Measurements from ENCODE around the gene AOAH. TPM values are rescaled to one million over a fixed set of nuclear protein-coding genes. Genes with fewer than 3 reads are reported as not detected.

Gene AOAH, protein sequence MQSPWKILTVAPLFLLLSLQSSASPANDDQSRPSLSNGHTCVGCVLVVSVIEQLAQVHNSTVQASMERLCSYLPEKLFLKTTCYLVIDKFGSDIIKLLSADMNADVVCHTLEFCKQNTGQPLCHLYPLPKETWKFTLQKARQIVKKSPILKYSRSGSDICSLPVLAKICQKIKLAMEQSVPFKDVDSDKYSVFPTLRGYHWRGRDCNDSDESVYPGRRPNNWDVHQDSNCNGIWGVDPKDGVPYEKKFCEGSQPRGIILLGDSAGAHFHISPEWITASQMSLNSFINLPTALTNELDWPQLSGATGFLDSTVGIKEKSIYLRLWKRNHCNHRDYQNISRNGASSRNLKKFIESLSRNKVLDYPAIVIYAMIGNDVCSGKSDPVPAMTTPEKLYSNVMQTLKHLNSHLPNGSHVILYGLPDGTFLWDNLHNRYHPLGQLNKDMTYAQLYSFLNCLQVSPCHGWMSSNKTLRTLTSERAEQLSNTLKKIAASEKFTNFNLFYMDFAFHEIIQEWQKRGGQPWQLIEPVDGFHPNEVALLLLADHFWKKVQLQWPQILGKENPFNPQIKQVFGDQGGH
- total RNA-seq (2022; extraction: Qiagen RNA extraction) = 0.10 TPM in 1 of 5 replicates, not detected in the others

DNA sequence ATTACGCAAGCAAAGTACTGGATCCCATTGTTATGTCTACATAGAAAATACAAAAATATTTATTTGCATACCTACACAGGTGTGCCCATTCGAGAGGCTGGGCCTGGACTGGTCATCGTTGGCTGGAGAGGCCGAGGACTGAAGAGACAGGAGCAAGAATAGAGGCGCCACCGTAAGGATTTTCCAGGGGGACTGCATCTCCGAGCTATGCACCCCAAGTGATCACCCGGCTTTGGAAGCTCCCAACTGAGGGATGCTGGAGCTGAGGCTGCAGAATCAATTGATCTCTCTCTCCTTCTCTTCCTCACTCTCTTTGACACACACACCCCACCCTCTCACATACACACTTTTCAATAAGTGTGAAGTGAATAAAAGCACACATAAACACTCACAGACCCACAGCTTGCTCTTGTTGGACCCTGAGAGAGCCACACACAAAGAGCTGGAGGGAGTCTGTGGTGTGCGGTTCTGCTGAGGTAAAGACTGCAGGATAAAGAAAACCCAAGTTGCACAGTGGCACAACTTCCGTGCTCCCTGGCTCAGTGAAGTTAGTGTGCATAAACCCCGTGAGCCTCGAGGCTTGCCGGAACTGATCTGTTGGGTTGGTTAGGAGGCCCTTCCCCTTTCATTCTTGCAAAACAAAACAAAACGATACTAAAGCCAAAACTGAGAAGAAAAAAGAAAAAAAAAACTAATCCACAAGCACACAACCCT lies at the start of gene AOAH:
TSS of gene AOAH (minus strand) at position 544 of the 714 bp plus-strand sequence. CDS start at position 198, 346 bp downstream.

Measured in A549 treated with CORT108297 at 1 μM for 4 hours (cell line).